Measurements from ENCODE around the gene MVB12B.
"Not testable (repeated sequence)": the region's sequence is repeated elsewhere in the genome, so short reads cannot be mapped to it uniquely, and the experiment has no call there.

Gene MVB12B
- 1.8 to 27.9 (median 4.5) reads per million in 18 experiments for total RNA-seq

GRCh38 chr9:126326228-126327005, at the start of gene MVB12B:
Gene MVB12B, plus strand, starts transcription at chr9:126326829. Its CDS starts 101 bp downstream, at chr9:126326930.
- DNase-seq = peak; percentile 9 to 49

GRCh38 chr9:126283799-126284465, 42.7 kb upstream of the MVB12B start:
- no peak for DNase-seq

GRCh38 chr9:126285652-126286051, 41.0 kb upstream of the MVB12B start:
- DNase-seq = not testable (repeated sequence)

GRCh38 chr9:126287166-126287866, 39.3 kb upstream of the MVB12B start:
- DNase-seq = no peak

GRCh38 chr9:126290871-126291270, 35.8 kb upstream of the MVB12B start:
- no peak for DNase-seq

- no peak for DNase-seq
Observed at GRCh38 chr9:126291925-126292324, 34.7 kb upstream of the MVB12B start.

- DNase-seq = no peak
Observed at GRCh38 chr9:126292736-126293521, 33.7 kb upstream of the MVB12B start.

- no peak for DNase-seq
Observed at GRCh38 chr9:126293522-126293889, 33.1 kb upstream of the MVB12B start.

GRCh38 chr9:126294331-126295081, 32.1 kb upstream of the MVB12B start:
- no peak for DNase-seq

GRCh38 chr9:126295082-126295477, 31.5 kb upstream of the MVB12B start:
- no peak for DNase-seq

GRCh38 chr9:126295516-126295915, 31.1 kb upstream of the MVB12B start:
- DNase-seq = no peak

- no peak for DNase-seq
Observed at GRCh38 chr9:126295936-126296600, 30.6 kb upstream of the MVB12B start.

- no peak for DNase-seq
Observed at GRCh38 chr9:126296687-126297086, 29.9 kb upstream of the MVB12B start.

GRCh38 chr9:126297661-126298060, 29.0 kb upstream of the MVB12B start:
- DNase-seq = no peak

- no peak for DNase-seq
Observed at GRCh38 chr9:126298063-126298801, 28.4 kb upstream of the MVB12B start.

GRCh38 chr9:126299706-126300276, 26.8 kb upstream of the MVB12B start:
- no peak for DNase-seq

GRCh38 chr9:126301196-126301595, 25.4 kb upstream of the MVB12B start:
- DNase-seq = no peak

- peak; percentile 71 to 77 for DNase-seq
Observed at GRCh38 chr9:126301985-126302603, 24.5 kb upstream of the MVB12B start.

- DNase-seq = no peak
Observed at GRCh38 chr9:126302730-126303129, 23.9 kb upstream of the MVB12B start.

- DNase-seq = no peak
Observed at GRCh38 chr9:126303488-126303887, 23.1 kb upstream of the MVB12B start.

Data from inflammatory macrophage (primary cell).